RCC 7860 (cell line): ENCODE results near the gene HOXD12.
A peak's percentile ranks its signal among the peaks of the same experiment; 100 is the strongest.

Experiments used
- DNase-seq: peaks from one replicate; pipeline ENCODE4 v3.0.0-alpha.2; 2015; ENCODE audit warnings: low spot score
- FAIRE-seq: peaks from 2 replicates; lab custom pipeline; 2012; peaks lifted over from hg19 to GRCh38; lab: Jason Lieb, UNC

HOXD12 gene

GRCh38 chr2:176099728-176100546, at the start of gene HOXD12:
Gene HOXD12 (plus strand): TSS chr2:176099795. CDS start chr2:176099802, 7 bp downstream.
- no peak for FAIRE-seq
- no peak for DNase-seq

- DNase-seq (no peak), FAIRE-seq (no peak)
These were observed 43.2 kb upstream of the HOXD12 start for GRCh38 chr2:176056406-176056805.

- DNase-seq (no peak), FAIRE-seq (no peak)
These were observed 35.6 kb upstream of the HOXD12 start for GRCh38 chr2:176063958-176064357.

GRCh38 chr2:176066645-176067588, 32.7 kb upstream of the HOXD12 start:
- no peak for FAIRE-seq
- DNase-seq, result no peak

GRCh38 chr2:176067589-176068418, 31.8 kb upstream of the HOXD12 start:
- DNase-seq (no peak), FAIRE-seq (no peak)

- no peak for FAIRE-seq
These were observed 31.2 kb upstream of the HOXD12 start for GRCh38 chr2:176068419-176068832.

GRCh38 chr2:176071330-176072291, 28.0 kb upstream of the HOXD12 start:
- no peak for FAIRE-seq
- no peak for DNase-seq

More at GRCh38 chr2:176068419-176068832, 31.2 kb upstream of the HOXD12 start:
- no peak for DNase-seq

GRCh38 chr2:176072292-176072669, 27.3 kb upstream of the HOXD12 start:
- no peak for FAIRE-seq
- DNase-seq, result no peak

- DNase-seq (no peak), FAIRE-seq (no peak)
These were observed 26.4 kb upstream of the HOXD12 start for GRCh38 chr2:176072951-176073904.

- no peak for FAIRE-seq
- no peak for DNase-seq
These were observed 24.6 kb upstream of the HOXD12 start for GRCh38 chr2:176074919-176075425.

GRCh38 chr2:176075481-176075880, 24.1 kb upstream of the HOXD12 start:
- DNase-seq (no peak), FAIRE-seq (no peak)

GRCh38 chr2:176076063-176076462, 23.5 kb upstream of the HOXD12 start:
- no peak for DNase-seq
- FAIRE-seq, result no peak

GRCh38 chr2:176076796-176077195, 22.8 kb upstream of the HOXD12 start:
- no peak for DNase-seq
- no peak for FAIRE-seq

- FAIRE-seq, result no peak
- no peak for DNase-seq
These were observed 20.9 kb upstream of the HOXD12 start for GRCh38 chr2:176078541-176079284.

- DNase-seq, result no peak
- FAIRE-seq, result no peak
These were observed 20.2 kb upstream of the HOXD12 start for GRCh38 chr2:176079285-176079830.

GRCh38 chr2:176079831-176080539, 19.6 kb upstream of the HOXD12 start:
- DNase-seq (peak; percentile 44), FAIRE-seq (no peak)
